MCF 10A (cell line): ENCODE results near the gene ALDH1A1. TPM values are rescaled to one million over a fixed set of nuclear protein-coding genes. Genes with fewer than 3 reads are reported as not detected.

ENCODE experiments used
- Bru-seq: library from RNA; stranded (reverse); fragments of 400-500 nt; gene quantifications from one replicate; lab custom pipeline; 2021; lab: Mats Ljungman, UMichigan
- BruChase-seq, 2 experiments: library from RNA; stranded (reverse); fragments of 400-500 nt; gene quantifications; one replicate each; lab custom pipeline; 2021; lab: Mats Ljungman, UMichigan
- BruUV-seq: library from RNA; stranded (reverse); fragments of 400-500 nt; replicated peaks from 2 replicates; lab custom pipeline; 2021; lab: Mats Ljungman, UMichigan
- CTCF ChIA-PET: fragments of 300-600 bp; sonication (Branson Sonifier 250); formaldehyde crosslinking; extraction: SDS; loops from one replicate; lab custom pipeline; 2021; ENCODE audit warnings: antibody characterized with exemption, inconsistent platforms; lab: Yijun Ruan, JAX
- POLR2A ChIA-PET: fragments of 300-600, 350-650 bp; sonication (Branson Sonifier 250); formaldehyde crosslinking; extraction: SDS; loops from one replicate; lab custom pipeline; 2020; ENCODE audit warnings: antibody characterized with exemption, inconsistent platforms; lab: Yijun Ruan, JAX
- DNase-seq: peaks from one replicate; pipeline ENCODE4 v3.0.0-alpha.2; 2018; ENCODE audit not compliant: unreplicated experiment
- H3K27ac Mint-ChIP-seq: one replicate; pipeline ENCODE4 v1.8.0; 2022; ENCODE audit warnings: mild to moderate bottlenecking, low read depth, mixed read lengths; ENCODE audit not compliant: unreplicated experiment
- H3K27me3 Mint-ChIP-seq: one replicate; pipeline ENCODE4 v1.8.0; 2022; ENCODE audit warnings: mixed read lengths; ENCODE audit not compliant: insufficient read depth, unreplicated experiment
- H3K36me3 Mint-ChIP-seq: one replicate; pipeline ENCODE4 v1.8.0; 2022; ENCODE audit warnings: mild to moderate bottlenecking, moderate library complexity, mixed read lengths; ENCODE audit not compliant: insufficient read depth, unreplicated experiment
- H3K4me1 Mint-ChIP-seq: one replicate; pipeline ENCODE4 v1.8.0; 2022; ENCODE audit warnings: mixed read lengths; ENCODE audit not compliant: insufficient read depth, unreplicated experiment
- H3K4me3 Mint-ChIP-seq: one replicate; pipeline ENCODE4 v1.8.0; 2022; ENCODE audit warnings: mild to moderate bottlenecking, moderate library complexity, mixed read lengths; ENCODE audit not compliant: unreplicated experiment
- H3K9me3 Mint-ChIP-seq: one replicate; pipeline ENCODE4 v1.8.0; 2022; ENCODE audit warnings: mixed read lengths; ENCODE audit not compliant: unreplicated experiment
- intact Hi-C: fragments of 100-400 bp; cut with micrococcal nuclease; formaldehyde crosslinking; loops from 2 replicates; pipeline ENCODE4 v1.14.1; 2022
- long read RNA-seq: library from polyadenylated mRNA; stranded (forward); transcript quantifications from one replicate; pipeline ENCODE4 v2.0.0, GENCODE V29; 2022
- total RNA-seq: library from RNA; stranded (reverse); gene quantifications from 2 replicates; pipeline ENCODE4 v1.2.3, GENCODE V29; 2022
- TF ChIP-seq, protein P1 (sequence below): fragments of 200-600 bp; IDR thresholded peaks from one replicate; pipeline ENCODE4 v1.8.0; 2022; ENCODE audit warnings: antibody characterized with exemption, mild to moderate bottlenecking; ENCODE audit not compliant: unreplicated experiment

Gene ALDH1A1
- total RNA-seq (not detected in 2 replicates), Bru-seq, nascent RNA (not detected), BruChase-seq, experiment 1, labeled RNA remaining after a 6-hour chase (not detected), BruChase-seq, experiment 2, labeled RNA remaining after a 2-hour chase (not detected)
- long read RNA-seq = 0 reads

DNA sequence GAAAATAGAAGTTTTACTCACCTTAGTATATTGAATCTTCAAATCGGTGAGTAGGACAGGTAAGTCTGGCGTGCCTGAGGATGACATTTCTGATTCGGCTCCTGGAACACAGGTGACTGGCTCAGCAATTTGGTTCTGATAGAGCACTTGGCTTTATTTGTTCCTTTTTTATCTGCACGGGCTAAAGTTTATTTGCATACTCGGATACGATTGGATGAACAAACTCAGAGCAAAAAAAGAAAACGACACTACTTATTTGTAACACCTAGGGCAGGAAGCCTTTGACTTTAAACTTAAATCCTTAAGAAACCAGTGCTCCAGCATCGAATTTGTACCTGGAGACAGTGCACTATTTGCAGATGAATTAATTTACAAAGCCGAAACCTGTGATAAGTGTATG lies at the start of gene ALDH1A1:
TSS of gene ALDH1A1 (minus strand) at position 140 of the 400 bp plus-strand sequence. CDS start at position 87, 53 bp downstream.
- intact Hi-C loops = no loop called here
- POLR2A ChIA-PET = interaction anchor here (1.1 kb wide), 1 partner anchor 24 kb away, joined by 5 read pairs; no protein-coding TSS in a partner anchor
- no TSS peak for BruUV-seq

DNA sequence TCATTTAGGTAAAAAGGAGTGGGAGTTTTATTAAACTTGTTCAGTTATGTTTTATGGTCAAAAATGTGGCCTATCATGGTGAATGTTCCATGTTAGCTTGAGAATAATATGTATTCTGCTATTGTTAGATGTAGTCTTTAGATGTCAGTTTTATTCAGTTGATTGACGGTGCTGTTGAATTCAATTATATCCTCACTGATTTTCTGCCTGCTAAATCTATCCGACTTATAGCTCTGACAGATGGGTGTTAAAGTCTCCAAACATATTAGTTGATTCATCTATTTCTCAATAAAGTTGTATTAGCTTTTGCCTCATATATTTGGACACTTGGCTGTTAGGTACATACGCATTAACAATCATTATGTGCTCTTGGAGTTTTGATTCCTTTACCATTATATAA lies 49.0 kb upstream of the ALDH1A1 start:
- H3K4me3 Mint-ChIP-seq = no peak overlapping the region
- intact Hi-C loops = no loop called here
- no peak for DNase-seq
- ChIA-PET CTCF (interaction anchor here (0.6 to 1.2 kb wide), 3 partner anchors 58 to 268 kb away, joined by 3 read pairs; no protein-coding TSS in a partner anchor), POLR2A (no interaction called here)
- H3K4me1 Mint-ChIP-seq = no peaks in the 10 kb centered on the region
- peaks cover 61% of the 10 kb centered on the region for H3K27me3 Mint-ChIP-seq
- no peaks in the 10 kb centered on the region for H3K36me3 Mint-ChIP-seq
- TF ChIP-seq, protein P1, sequence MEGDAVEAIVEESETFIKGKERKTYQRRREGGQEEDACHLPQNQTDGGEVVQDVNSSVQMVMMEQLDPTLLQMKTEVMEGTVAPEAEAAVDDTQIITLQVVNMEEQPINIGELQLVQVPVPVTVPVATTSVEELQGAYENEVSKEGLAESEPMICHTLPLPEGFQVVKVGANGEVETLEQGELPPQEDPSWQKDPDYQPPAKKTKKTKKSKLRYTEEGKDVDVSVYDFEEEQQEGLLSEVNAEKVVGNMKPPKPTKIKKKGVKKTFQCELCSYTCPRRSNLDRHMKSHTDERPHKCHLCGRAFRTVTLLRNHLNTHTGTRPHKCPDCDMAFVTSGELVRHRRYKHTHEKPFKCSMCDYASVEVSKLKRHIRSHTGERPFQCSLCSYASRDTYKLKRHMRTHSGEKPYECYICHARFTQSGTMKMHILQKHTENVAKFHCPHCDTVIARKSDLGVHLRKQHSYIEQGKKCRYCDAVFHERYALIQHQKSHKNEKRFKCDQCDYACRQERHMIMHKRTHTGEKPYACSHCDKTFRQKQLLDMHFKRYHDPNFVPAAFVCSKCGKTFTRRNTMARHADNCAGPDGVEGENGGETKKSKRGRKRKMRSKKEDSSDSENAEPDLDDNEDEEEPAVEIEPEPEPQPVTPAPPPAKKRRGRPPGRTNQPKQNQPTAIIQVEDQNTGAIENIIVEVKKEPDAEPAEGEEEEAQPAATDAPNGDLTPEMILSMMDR = no peak
- no TSS peak for BruUV-seq
- H3K9me3 Mint-ChIP-seq = no peaks in the 10 kb centered on the region
- H3K27ac Mint-ChIP-seq = no peak overlapping the region

More for the DNA sequence above, at the start of gene ALDH1A1:
- Mint-ChIP-seq H3K4me3 (no peak within 1 kb of the TSS), H3K9me3 (no peaks in the 10 kb centered on the region), H3K4me1 (no peaks in the 10 kb centered on the region), H3K27ac (no peak within 1 kb of the TSS), H3K27me3 (peaks cover 72% of the 10 kb centered on the region), H3K36me3 (no peaks in the 10 kb centered on the region)
- TF ChIP-seq, protein P1 = no peak
- peak; percentile 13 for DNase-seq
- CTCF ChIA-PET = no interaction called here

DNA sequence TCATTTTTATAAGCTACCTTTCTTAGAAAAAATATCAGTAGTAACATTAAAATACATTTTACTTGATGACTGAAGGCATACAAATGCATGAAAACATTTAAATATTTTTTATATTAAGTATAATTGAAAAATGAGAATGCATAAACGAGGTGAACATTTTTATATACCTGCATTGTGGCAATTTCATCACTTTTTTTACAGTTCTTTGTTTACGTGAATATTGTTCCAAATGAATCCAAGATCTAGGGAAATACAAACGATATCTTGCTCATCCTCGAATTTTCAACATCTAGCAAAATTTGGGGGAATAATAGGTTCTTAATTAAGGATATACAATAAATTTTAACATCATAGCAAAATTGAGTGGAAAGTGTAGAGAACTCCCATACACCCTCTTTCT lies 45.5 kb upstream of the ALDH1A1 start:
- no peaks in the 10 kb centered on the region for H3K4me1 Mint-ChIP-seq
- peaks cover 33% of the 10 kb centered on the region for H3K27me3 Mint-ChIP-seq
- H3K36me3 Mint-ChIP-seq = no peaks in the 10 kb centered on the region
- BruUV-seq = no TSS peak
- H3K27ac Mint-ChIP-seq = no peak overlapping the region
- TF ChIP-seq, protein P1 = no peak
- intact Hi-C loops = loop anchor here (10.0 kb wide), 1 partner anchor 54 kb away; no protein-coding TSS in a partner anchor
- H3K4me3 Mint-ChIP-seq = no peak overlapping the region
- CTCF ChIA-PET = no interaction called here
- DNase-seq = no peak
- H3K9me3 Mint-ChIP-seq = no peaks in the 10 kb centered on the region
- POLR2A ChIA-PET = interaction anchor here (0.6 kb wide), 1 partner anchor 1062 kb away, joined by 3 read pairs; no protein-coding TSS in a partner anchor

DNA sequence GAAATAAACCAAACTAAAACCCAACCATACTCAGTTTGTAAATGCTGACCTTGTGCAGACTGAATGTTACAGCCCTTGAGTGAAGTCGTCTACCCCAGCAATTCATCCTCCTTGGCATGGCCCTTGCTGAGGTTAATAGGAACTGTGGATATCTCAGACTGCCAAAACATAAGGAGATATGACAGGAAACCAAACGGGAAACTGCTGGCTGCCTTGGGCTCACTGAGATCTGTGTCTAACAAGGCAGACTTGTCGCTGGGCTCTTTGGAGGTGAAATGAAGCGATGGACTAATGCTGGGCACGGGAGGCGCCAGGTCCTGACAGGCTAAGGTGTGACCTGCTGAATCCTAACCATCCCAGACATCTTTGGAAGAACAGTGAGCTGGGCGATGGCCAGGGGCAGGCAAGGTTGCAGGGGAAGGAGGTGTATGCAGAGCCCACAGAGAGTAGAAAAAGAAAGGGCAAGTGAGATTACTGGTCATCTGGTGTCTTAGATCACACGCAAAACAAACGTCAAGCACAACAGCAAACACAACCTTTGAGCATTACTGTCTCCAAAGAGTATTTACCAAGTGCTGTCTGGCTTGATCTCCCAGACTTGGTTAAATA lies 44.6 kb upstream of the ALDH1A1 start:
- Mint-ChIP-seq H3K9me3 (no peaks in the 10 kb centered on the region), H3K27ac (no peak overlapping the region), H3K27me3 (peaks cover 33% of the 10 kb centered on the region), H3K36me3 (no peaks in the 10 kb centered on the region), H3K4me3 (no peak overlapping the region), H3K4me1 (no peaks in the 10 kb centered on the region)
- DNase-seq = no peak
- TF ChIP-seq, protein P1 = no peak
- intact Hi-C loops = loop anchor here (10.0 kb wide), 1 partner anchor 53 kb away; no protein-coding TSS in a partner anchor
- no TSS peak for BruUV-seq
- ChIA-PET POLR2A (interaction anchor here (0.6 kb wide), 1 partner anchor 1061 kb away, joined by 3 read pairs; no protein-coding TSS in a partner anchor), CTCF (no interaction called here)
